ENCODE data around the gene HRH1. TPM values are rescaled to one million over a fixed set of nuclear protein-coding genes. Genes with fewer than 3 reads are reported as not detected.

HRH1 gene
- total RNA-seq, 2 donors from 2014 or later: 7.9 to 13.8 TPM

DNA sequence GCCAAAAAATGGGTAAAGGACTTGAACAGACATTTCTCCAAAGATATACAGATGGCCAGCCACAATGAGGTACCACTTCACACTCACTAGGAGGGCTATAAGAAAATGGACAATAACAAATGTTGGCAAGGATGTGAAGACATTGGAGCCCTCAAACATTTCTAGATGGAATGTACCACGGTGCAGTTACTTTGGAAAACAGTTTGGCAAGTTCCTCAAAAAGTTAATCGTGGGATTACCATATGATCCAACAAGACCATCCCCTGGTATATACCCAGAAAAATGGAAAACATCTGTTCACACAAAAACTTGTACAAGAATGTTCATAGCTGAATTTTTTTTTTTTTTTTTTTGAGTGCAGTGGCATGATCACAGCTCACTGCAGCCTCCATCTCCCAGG is 15.9 kb upstream of the HRH1 start:
- DNase-seq (no peak), ATAC-seq (no peak)
- intact Hi-C loops (cut with DNase I, micrococcal nuclease): no loop called here

DNA sequence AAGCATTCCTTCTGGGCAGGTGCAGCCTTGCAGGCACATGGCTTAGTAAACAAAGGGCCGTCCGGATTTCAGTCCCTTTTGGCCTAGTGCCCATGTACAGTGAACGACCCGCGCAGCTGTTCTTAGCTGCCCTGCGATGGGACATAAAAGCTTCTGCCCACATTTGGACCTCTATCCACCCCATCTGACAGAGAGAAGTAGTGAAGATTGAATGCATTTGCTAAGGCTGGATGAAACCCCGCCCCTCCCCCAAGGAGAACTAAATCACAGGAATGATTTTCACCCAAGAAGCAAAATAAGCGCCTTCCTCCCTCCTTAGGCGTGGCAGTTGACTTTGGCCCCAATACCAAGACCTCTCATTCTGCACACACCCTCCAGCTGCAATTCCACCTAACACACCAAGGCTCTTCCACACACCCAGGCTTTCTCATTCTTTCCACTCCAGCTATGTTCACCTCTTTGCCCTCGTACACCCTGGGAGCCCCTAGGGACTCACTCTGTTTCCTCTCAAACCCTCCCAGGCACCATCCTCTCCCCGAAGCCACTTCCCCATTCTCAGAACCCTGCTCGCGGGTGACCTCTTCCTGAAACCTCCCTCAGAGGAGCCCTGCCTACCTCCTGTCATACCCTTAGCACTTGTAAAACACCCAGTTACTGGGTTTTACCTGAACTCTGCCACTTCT is 14.1 kb upstream of the HRH1 start:
- peak; percentile 90 for ATAC-seq
- DNase-seq: peak; percentile 73 to 83
- intact Hi-C loops (cut with DNase I, micrococcal nuclease): no loop called here

DNA sequence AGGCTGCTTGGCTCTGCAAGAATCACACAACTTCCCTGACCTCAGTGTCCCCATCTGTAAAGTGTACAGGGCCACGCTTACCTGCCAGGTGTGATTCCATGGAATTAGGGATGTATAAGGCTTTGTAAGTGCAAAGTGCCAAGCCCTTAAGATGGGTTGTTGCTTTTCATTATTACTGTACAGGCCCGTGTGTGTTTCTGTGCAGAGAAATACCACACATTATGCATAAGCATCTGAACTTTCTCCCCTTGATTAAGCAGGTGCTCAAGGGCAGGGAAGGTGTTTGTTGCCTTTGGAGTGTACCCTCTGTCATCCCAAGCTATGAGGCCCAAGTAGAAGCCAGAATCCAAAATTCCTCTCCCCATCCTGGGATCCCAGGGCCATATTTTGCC is 13.6 kb upstream of the HRH1 start:
- no peak for ATAC-seq
- no peak for DNase-seq
- intact Hi-C loops (cut with DNase I, micrococcal nuclease): no loop called here

DNA sequence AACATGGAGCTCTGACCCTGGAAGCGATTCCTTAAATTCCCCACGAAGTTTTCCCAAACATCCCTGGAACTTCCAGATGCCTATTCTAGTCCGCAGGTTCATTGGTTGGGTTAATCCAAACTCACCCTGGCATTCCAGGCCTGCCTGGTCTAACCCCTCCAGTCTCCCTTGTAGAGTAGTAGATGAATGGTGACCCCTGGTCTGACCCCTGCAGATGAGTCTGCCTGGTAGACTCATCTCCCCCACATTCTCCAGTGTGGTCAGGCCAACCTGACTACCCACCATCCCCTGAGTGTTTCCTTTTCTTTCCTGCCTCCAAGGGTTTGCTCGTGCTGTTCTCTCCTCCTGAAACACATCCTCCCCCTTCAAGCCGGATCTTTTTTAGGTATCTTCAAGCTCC is 10.8 kb upstream of the HRH1 start:
- no peak for DNase-seq
- intact Hi-C loops (cut with DNase I, micrococcal nuclease): no loop called here
- ATAC-seq: no peak

DNA sequence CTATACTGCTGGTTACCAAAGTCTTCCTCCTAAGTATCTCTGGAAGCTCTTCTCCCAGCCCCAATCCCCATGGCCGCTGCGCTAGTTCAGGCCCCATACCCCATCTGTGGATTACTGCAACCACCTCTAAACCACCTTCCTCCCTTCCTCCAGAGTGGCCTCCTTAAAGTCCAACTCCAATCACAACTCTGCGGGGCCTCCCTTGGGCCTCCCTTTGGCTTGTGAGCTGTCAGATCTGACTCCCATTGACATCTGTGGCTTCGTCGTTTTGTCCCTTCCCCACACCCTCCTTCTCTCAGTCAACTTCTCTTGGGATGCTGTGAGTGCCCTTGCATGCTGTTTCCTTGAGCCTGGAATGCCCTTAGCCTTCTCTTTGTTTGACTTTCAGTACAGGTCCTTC is 9.3 kb upstream of the HRH1 start:
- intact Hi-C loops (cut with DNase I, micrococcal nuclease): no loop called here
- no peak for DNase-seq
- no peak for ATAC-seq

DNA sequence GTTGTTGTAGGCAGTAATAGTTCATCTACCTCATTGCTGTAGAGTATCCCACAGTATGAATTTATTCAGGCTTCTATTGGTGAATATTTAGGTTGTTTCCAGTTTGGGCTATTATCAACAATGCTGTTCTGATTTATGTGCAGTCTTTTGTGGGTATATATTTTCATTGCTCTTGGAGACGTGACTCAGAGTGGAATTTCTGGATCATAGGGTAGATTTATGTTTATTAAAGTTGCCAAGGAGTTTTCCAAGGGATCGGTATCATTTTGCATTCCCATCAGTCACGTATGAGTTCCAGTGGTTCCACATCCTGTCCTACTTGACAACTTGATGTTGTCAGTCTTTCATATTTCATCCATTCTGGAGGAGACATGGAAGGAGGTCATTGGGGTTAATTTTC is 8.4 kb upstream of the HRH1 start:
- DNase-seq (no peak), ATAC-seq (no peak)
- intact Hi-C loops (cut with DNase I, micrococcal nuclease): no loop called here

DNA sequence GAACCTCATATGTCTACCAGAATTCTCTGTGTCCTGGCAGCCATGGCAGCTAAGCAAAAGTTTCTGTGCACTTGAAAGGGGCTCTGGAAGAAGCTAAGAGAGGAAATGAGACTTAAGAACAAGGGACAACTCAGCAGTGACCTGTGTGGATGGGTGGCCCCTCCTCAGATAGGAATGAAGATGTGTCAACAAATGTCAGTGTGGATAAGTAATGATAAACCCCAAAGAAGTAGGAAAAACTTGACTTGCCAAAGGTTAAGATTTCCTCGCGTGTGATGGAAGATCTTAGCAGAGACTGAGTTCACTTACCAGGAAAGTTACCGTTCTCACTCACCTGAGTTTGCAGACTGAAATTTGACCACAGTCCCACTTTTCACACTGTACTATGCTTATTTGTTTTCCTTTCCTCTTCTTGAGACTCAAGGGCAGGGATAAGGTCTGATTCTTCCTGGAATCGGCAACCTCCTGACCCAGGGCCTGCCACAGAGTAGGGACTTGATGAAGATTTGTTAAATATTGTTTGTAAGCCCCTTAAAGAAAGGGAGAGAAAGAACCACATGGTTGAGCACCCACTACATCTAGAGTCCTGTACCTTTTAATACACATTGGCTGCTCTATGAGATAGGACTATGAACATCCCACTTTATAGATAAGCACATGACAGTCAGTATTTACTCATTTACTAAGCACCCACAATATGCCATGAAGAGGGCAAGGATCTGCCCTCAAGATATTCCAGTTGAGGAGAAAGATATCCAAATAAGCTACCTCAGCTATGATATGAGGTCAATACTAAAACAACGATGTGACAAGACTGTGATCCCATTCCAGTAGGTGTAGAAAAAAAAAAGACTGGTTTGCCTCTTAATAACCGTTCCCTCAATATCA is 7.3 kb upstream of the HRH1 start:
- DNase-seq (no peak), ATAC-seq (no peak)
- intact Hi-C loops (cut with DNase I, micrococcal nuclease): no loop called here

DNA sequence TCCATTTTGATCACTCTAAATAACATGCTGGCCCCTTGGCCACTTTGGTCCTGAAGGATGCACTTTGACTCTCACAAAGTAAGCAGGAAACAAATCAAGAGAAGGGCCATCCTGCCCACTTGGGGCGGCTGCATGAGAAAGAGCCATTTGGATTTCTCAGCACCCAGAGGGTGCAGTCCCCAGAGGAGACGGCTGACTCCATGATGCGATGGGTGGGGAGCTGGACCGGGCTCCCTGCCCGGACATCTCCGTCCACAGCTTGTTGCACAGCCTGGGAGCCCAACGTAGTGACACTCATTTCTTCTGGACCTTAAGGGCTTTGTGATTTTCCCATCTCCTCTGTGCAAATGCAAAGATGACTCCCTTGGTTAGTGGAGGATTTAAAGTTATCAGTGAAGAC is 4.0 kb upstream of the HRH1 start:
- DNase-seq (no peak), ATAC-seq (no peak)
- intact Hi-C loops (cut with DNase I, micrococcal nuclease): loop anchor here in 1 of 2 donors (10.0 kb wide), 1 partner anchor 185 kb away; no protein-coding TSS in a partner anchor

DNA sequence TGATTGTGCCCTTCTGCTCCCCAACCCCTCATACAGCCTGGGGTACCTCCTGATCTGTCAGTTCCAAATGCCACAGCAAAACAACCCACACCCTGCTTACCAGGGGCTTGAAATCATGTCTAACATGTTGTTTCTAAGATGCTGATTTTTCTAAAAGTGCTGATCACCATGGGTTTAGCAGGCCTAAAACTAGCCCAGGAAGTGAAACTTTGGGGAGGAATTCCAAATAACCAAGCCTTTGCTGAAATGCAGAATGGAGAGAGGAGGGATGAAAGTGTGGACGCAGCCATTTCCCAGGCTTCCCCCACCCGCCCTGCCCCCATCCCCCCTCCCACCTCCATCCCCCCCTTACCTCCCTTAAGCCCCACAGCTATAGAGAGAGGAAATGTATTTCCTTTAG is 2.0 kb upstream of the HRH1 start:
- ATAC-seq (no peak), DNase-seq (no peak)
- intact Hi-C loops (cut with DNase I, micrococcal nuclease): loop anchor here in 1 of 2 donors (10.0 kb wide), 1 partner anchor 182 kb away; no protein-coding TSS in a partner anchor

DNA sequence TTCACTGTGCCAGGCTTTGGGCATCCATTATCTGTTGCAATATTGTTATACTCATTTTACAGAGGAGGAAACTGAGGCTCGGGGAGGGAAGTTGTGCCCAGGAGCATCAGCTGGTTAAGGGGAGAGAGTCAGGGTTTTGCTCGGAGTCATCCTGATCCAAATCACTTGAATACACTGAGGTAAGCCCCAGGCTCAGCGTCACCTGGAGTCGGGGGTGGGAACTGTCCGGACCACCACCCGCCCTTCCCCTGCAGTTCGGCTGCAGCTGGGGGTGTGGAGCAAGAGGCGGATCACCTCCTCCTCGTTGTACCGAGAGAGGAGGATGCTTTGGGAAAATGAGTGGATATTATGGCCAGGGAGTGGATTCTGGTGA is 646 bp downstream of the HRH1 start:
- no peak for DNase-seq
- ATAC-seq: no peak
- intact Hi-C loops (cut with DNase I, micrococcal nuclease): loop anchor here in 1 of 2 donors (10.0 kb wide), 1 partner anchor 180 kb away; no protein-coding TSS in a partner anchor

DNA sequence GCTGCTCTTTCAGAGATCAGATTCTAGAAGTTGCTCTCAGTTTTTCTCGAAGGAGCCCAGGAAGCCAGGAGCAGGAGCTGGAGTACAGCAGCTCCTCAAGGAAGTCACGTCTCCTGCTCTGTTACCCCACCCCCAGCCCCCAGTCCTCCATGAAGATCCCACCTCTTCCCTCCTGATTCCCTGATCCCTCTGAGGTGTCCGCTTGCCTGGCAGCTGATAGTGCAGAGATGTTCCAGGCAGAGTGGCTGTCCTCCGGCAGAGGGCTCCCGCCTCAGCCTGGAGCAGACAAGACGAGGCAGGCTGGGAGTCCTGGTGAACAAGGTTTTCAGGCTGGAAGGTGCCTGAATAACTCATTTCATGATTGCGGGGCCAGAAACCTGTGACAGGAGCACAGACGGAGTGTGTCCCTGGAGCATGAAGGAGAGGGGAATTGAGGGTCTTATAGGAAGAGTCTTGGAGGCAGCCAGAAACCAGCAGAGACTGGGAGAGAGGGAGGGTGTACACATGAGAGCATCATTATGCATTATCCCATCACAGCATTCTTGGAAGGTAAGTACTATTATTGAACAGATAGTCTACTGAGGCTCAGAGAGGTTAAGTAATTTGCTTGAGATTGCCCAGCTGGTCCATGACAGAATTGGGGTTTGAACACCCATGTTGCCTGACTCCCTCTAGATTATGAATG is 1.2 kb downstream of the HRH1 start:
- ATAC-seq: peak; percentile 88
- intact Hi-C loops (cut with DNase I, micrococcal nuclease): loop anchor here in 1 of 2 donors (10.0 kb wide), 1 partner anchor 179 kb away; no protein-coding TSS in a partner anchor
- peak; percentile 58 to 71 for DNase-seq

DNA sequence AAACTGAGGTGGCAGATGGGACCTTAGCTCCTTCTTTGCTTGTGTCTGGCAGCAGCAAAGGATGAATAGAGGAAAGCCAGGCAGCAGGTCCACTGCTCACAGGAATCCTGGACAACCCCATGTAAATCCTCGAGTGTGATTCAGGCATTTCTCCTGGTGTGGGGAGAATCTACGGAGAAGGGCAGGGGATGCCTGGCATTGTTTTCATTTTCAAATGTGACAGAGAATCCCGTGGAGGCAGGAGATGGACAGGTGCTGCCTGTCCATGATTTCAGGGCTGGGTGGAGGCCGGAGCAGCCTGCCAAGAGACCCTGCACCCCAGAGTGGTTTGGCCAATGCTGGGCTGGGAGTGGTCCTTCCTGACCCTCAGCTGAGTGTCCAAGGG is 1.7 kb downstream of the HRH1 start:
- DNase-seq (no peak), ATAC-seq (no peak)
- intact Hi-C loops (cut with DNase I, micrococcal nuclease): loop anchor here in 1 of 2 donors (10.0 kb wide), 1 partner anchor 179 kb away; no protein-coding TSS in a partner anchor

DNA sequence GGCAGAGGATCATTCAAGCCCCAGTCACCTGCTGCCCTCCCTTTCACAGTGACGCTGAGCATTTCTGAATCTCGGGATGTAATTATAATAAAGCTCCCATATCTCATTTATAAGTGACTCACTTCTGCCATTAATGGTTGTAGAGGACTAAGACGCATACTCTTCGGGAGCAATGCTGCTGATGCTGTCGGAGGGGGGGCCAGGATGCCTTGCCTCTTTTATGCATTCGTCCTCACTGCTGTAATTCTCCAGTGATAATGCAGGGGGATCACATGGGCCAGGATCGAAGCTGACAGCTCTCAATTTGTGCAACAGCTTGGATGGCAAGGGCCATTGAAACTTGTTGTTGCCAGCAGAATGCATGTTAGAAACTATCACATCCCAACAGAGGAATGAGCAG is 3.1 kb downstream of the HRH1 start:
- DNase-seq (no peak), ATAC-seq (no peak)
- intact Hi-C loops (cut with DNase I, micrococcal nuclease): loop anchor here in 1 of 2 donors (10.0 kb wide), 1 partner anchor 177 kb away; no protein-coding TSS in a partner anchor

DNA sequence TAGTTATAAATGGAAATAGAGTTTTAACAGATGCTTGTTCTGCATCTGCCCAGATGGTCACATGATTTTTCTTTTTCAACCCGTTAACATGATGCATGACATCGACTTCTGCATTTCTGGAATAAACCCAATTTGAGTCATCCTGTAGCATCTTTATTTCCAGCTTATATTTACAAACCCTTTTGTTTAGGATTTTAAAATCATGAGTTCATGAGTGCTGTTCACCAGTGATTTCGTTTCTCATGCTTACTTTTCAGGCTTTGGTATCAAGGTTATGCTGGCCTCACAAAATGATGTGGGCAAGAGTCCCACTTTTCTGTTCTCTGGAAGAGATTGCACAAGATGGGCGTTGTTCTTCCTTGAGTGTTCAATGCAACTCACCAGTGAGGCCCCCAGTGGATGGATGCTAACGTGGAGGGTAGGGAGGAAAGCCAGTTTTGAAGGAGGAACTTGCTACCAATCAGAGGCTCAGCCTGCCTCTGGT is 5.2 kb downstream of the HRH1 start:
- DNase-seq: peak in 1 of 2 donors; percentile 36
- ATAC-seq: no peak

DNA sequence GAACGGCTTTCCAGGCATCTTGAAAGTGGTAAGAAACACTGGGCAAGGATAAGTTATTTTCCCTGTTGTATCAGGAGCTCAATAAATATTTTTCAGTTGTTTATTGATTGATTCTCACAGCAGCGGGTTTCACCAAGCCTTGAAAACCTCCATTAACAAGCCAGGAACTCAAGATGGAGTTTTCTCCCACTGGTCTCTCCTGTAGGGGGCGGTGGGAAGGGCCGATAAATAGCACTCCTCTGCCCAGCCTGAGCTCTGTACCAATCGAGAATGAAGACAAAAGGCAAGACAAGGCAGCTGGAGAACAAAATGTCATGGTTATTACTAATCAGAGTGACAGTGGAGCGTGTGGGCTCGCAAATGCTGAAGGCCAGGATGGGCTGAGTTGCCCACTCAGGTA is 7.4 kb downstream of the HRH1 start:
- intact Hi-C loops (cut with DNase I, micrococcal nuclease): no loop called here
- ATAC-seq: no peak
- no peak for DNase-seq

More for the DNA sequence above, 5.2 kb downstream of the HRH1 start:
- intact Hi-C loops (cut with DNase I, micrococcal nuclease): loop anchor here in 1 of 2 donors (10.0 kb wide), 1 partner anchor 175 kb away; no protein-coding TSS in a partner anchor

DNA sequence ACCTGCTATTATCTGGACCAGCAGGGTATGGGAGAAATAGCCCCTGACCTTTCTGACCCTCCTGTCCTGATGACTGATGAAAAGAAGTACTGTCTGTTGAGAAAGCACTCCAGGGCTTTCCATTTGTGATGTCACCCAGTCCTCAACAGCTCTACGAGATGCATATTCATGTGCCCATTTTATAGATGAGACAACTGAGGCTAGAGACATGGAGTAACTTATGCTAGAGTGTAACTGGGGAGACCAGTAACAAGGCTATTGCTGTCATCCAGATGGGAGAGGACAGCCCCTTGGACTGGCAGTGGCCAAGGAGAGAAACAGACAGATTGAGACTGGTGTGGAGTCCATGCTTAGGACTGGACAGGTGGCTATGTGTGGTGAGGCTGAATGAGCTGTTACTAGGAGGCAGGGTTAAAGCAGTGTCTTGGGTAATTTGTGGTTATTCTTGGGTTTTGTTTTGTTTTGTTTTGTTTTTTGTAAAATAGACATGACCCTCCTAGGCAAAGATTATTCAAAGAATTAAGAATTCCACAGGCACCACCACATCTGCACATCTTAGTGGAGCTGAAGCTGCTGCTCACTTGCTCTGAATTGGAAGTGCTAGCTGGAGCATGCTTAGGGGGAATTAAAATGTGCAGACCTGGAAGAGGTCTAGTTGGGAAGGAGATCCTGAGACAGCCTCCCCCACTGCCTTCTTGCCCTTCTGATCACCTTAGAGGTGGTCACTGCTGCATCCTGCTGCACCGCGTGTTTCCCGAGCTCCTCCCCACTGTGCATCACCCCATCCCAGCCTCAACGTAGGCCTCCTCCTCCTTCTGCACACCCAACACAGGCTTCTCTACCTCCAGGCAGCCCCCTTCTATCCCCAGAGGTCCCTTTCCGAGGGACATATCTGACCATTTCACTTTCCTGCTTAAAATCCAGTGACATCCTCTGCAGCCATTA is 8.4 kb downstream of the HRH1 start:
- ATAC-seq: no peak
- DNase-seq: no peak
- intact Hi-C loops (cut with DNase I, micrococcal nuclease): no loop called here

DNA sequence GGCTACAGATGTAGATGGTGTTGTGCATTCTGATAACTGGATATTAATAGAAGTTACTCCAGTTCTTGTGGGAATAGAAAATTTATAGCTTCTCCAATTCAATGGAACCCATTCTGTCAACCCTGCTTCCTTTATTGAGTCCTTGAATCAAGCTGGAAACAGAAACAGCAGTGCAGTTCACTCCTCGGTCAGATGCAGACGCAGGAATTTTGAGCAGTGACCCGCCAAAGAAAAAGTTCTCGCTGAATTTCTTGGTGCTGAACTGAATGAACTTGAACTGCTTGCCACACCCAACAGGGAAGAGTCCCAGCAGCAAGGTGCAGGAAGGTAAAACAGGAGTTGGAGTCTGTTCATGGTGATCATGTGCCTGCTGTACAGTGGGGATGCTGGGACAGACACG is 10.3 kb downstream of the HRH1 start:
- peak; percentile 62 for ATAC-seq
- intact Hi-C loops (cut with DNase I, micrococcal nuclease): no loop called here
- no peak for DNase-seq

DNA sequence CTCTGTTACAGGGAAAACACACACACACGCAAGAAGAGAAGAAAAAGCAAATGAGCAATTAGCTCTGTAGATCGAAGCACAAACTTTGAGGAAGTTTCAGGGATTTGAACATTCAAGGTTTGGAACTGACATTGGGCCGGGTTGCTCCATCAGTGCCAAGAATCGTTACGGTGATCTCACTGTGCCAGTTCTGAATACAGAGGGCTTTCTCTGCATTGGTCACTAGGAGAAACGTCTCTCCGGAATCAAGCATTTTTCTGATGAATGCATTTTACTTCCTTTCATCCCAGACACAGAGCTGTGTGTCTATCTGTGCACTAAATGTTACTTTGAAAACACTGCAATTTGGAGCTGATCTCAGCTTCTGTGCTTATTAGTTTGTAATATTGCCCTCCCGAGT is 11.2 kb downstream of the HRH1 start:
- DNase-seq (no peak), ATAC-seq (no peak)
- intact Hi-C loops (cut with DNase I, micrococcal nuclease): no loop called here

All from left colon (tissue), 2 donors.